RWPE1 (cell line): ENCODE measurements around the gene RARA.

Experiments
- CTCF ChIA-PET: fragments of 350-600 bp; sonication (Branson Sonifier 250); formaldehyde crosslinking; extraction: SDS; loops from one replicate; lab custom pipeline; 2021; lab: Yijun Ruan, JAX
- POLR2A ChIA-PET: fragments of 400-600 bp; formaldehyde crosslinking; extraction: SDS; loops from one replicate; lab custom pipeline; 2020; ENCODE audit warnings: antibody characterized with exemption; ENCODE audit not compliant: low non-redundant PET; lab: Yijun Ruan, JAX
- DNase-seq: peaks from one replicate; pipeline ENCODE4 v3.0.0; 2012; ENCODE audit warnings: low spot score
- H3K27ac ChIP-seq: fragments of 450-650 bp; 2 replicates; pipeline ENCODE4 v1.5.1; 2017
- CTCF ChIP-seq: fragments of 450-650 bp; conservative IDR thresholded peaks from 2 replicates; pipeline ENCODE4 v1.5.1; 2017; ENCODE audit warnings: low read depth, mild to moderate bottlenecking

RARA gene

GRCh38 chr17:40345994-40346764 is 37.2 kb downstream of the RARA start:
- POLR2A ChIA-PET = no interaction called here
- CTCF ChIA-PET = interaction anchor here (0.5 to 1.5 kb wide), 4 partner anchors 9 to 248 kb away, joined by 3 to 6 read pairs (median 4); no protein-coding TSS in a partner anchor
- DNase-seq = no peak
- peak overlapping the region; percentile 96 for H3K27ac ChIP-seq
- TF ChIP-seq CTCF = no peak

GRCh38 chr17:40346765-40347158 is 37.8 kb downstream of the RARA start:
- no peak for TF ChIP-seq CTCF
- no peak for DNase-seq
- peak overlapping the region; percentile 96 for H3K27ac ChIP-seq
- POLR2A ChIA-PET = no interaction called here
- CTCF ChIA-PET = no interaction called here

- no peak for TF ChIP-seq CTCF
- CTCF ChIA-PET = interaction anchor here (0.6 kb wide), 1 partner anchor 51 kb away, joined by 3 read pairs; no protein-coding TSS in a partner anchor
- POLR2A ChIA-PET = no interaction called here
- no peak for DNase-seq
- H3K27ac ChIP-seq = peak overlapping the region; percentile 96
Measured at GRCh38 chr17:40347319-40348135, 38.5 kb downstream of the RARA start.

- no peak for TF ChIP-seq CTCF
- ChIA-PET CTCF (interaction anchor here (0.6 kb wide), 1 partner anchor 51 kb away, joined by 3 read pairs; no protein-coding TSS in a partner anchor), POLR2A (no interaction called here)
- peak overlapping the region; percentile 96 for H3K27ac ChIP-seq
- DNase-seq = no peak
Measured at GRCh38 chr17:40348136-40348504, 39.1 kb downstream of the RARA start.

GRCh38 chr17:40348562-40349476 is 39.8 kb downstream of the RARA start:
- no peak for TF ChIP-seq CTCF
- POLR2A ChIA-PET = interaction anchor here (0.5 kb wide), 1 partner anchor 37 kb away, joined by 3 read pairs; no protein-coding TSS in a partner anchor
- no peak for DNase-seq
- CTCF ChIA-PET = interaction anchor here (0.7 to 1.4 kb wide), 3 partner anchors 12 to 31 kb away, joined by 3 to 6 read pairs (median 4); no protein-coding TSS in a partner anchor
- H3K27ac ChIP-seq = peak overlapping the region; percentile 96
